ENCODE results near the gene CDH23.

DNA sequence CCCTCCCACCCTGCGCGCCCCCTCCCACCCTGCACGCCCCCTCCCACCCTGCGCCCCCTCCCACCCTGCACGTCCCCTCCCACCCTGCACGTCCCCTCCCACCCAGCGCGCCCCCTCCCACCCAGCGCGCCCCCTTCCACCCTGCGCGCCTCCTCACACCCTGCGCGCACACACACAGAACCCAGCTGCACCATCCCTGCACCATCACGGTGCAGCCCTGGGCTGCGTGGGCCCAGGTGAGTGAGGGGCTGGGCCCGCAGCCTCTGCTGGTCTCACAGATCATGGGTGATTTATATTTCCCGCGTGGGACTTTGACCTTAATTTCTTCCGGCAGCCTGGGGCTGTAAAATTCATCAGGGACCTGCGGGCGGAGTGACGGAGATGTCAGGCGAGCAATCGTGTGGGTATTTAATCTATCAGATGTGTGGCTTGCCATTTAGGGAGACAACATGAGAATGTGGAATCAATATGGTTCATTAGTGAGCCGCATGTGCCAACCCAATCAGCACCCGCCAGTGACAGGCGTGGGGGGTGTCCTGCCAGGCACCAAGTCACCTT is 265.1 kb downstream of the CDH23 start:
- TF ChIP-seq, protein P1, sequence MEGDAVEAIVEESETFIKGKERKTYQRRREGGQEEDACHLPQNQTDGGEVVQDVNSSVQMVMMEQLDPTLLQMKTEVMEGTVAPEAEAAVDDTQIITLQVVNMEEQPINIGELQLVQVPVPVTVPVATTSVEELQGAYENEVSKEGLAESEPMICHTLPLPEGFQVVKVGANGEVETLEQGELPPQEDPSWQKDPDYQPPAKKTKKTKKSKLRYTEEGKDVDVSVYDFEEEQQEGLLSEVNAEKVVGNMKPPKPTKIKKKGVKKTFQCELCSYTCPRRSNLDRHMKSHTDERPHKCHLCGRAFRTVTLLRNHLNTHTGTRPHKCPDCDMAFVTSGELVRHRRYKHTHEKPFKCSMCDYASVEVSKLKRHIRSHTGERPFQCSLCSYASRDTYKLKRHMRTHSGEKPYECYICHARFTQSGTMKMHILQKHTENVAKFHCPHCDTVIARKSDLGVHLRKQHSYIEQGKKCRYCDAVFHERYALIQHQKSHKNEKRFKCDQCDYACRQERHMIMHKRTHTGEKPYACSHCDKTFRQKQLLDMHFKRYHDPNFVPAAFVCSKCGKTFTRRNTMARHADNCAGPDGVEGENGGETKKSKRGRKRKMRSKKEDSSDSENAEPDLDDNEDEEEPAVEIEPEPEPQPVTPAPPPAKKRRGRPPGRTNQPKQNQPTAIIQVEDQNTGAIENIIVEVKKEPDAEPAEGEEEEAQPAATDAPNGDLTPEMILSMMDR (IDR thresholded peaks at IDR 0.05) = no peak
- TF ChIP-seq POLR2A (IDR thresholded peaks at IDR 0.05) (no peak), POLR2AphosphoS5 (IDR thresholded peaks at IDR 0.05) (no peak)
